GM23338 (cell line): ENCODE data around the gene CEACAM3.

Source experiments
- CTCF ChIP-seq, 2 experiments: fragments of 200-600 bp in 1 of 2; sonication (generic) in 1 of 2; conservative IDR thresholded peaks; 2 replicates each; pipeline versions ENCODE4 v1.5.1 to v1.6.1; 2016 to 2017; ENCODE audit warnings: antibody characterized with exemption in 2 of 2, low read depth in 2 of 2, mild to moderate bottlenecking in 2 of 2, moderate library complexity in 1 of 2
- EZH2 ChIP-seq: fragments of 200-600 bp; sonication (generic); IDR thresholded peaks from one replicate; pipeline ENCODE4 v1.8.0; 2017; ENCODE audit warnings: antibody characterized with exemption, mild to moderate bottlenecking, low read depth; ENCODE audit not compliant: unreplicated experiment
- EZH2phosphoT487 ChIP-seq: fragments of 200-600 bp; sonication (generic); IDR thresholded peaks from one replicate; pipeline ENCODE4 v1.8.1; 2018; ENCODE audit warnings: antibody characterized with exemption; ENCODE audit not compliant: unreplicated experiment
- JUNB ChIP-seq: IDR thresholded peaks from one replicate; pipeline ENCODE4 v1.6.1; 2016; ENCODE audit warnings: antibody characterized with exemption; ENCODE audit not compliant: unreplicated experiment
- NANOG ChIP-seq: IDR thresholded peaks from 2 replicates; pipeline ENCODE4 v1.6.1; 2016; ENCODE audit warnings: antibody characterized with exemption, borderline replicate concordance
- POLR2AphosphoS5 ChIP-seq: IDR thresholded peaks from 2 replicates; pipeline ENCODE4 v1.6.1; 2016; ENCODE audit warnings: antibody characterized with exemption, low read depth
- REST ChIP-seq: IDR thresholded peaks from one replicate; pipeline ENCODE4 v1.6.1; 2018; ENCODE audit warnings: antibody characterized with exemption; ENCODE audit not compliant: unreplicated experiment
- ZNF331 ChIP-seq: fragments of 250-450 bp; sonication (Bioruptor Pico); IDR thresholded peaks from 2 replicates; pipeline ENCODE4 v1.5.0; 2020; ENCODE audit warnings: low read depth, mild to moderate bottlenecking, moderate library complexity
- ZNF462 ChIP-seq: fragments of 250-450 bp; sonication (Bioruptor Pico); IDR thresholded peaks from 2 replicates; pipeline ENCODE4 v1.5.0; 2020; ENCODE audit warnings: mild to moderate bottlenecking, moderate library complexity
- TF ChIP-seq, protein P1 (sequence below): IDR thresholded peaks from 2 replicates; pipeline ENCODE4 v1.6.1; 2016; ENCODE audit warnings: antibody characterized with exemption

DNA sequence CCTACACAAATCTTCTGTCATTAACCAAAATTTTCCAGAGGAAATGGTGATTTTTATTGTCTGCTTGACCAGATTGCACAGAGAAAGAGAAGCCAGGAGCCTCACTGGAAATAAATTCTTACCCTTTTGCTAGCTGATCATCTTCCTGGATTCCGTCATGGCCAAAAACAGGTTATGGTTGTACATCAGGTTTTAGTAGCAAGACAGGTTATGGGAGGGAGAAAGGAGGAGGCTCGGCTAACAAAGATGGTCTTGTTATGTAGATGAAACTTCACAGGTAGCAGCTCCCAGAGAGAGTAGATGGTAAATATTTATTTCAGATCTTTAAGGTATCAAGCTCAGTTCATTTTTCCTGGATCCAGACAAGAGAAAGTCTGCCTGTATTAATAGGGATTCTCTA is 19.7 kb upstream of the CEACAM3 start:
- no peak for TF ChIP-seq EZH2
- no peak for TF ChIP-seq CTCF (conservative IDR thresholded peaks at IDR 0.05; ENCODE audit: low read depth in 2 of 2)
- TF ChIP-seq POLR2AphosphoS5 = no peak
- no peak for TF ChIP-seq EZH2phosphoT487
- no peak for TF ChIP-seq REST
- TF ChIP-seq NANOG = no peak
- TF ChIP-seq ZNF331 (CRISPR knock-in tag) = no peak
- TF ChIP-seq JUNB = no peak
- TF ChIP-seq, protein P1, sequence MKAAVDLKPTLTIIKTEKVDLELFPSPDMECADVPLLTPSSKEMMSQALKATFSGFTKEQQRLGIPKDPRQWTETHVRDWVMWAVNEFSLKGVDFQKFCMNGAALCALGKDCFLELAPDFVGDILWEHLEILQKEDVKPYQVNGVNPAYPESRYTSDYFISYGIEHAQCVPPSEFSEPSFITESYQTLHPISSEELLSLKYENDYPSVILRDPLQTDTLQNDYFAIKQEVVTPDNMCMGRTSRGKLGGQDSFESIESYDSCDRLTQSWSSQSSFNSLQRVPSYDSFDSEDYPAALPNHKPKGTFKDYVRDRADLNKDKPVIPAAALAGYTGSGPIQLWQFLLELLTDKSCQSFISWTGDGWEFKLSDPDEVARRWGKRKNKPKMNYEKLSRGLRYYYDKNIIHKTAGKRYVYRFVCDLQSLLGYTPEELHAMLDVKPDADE = no peak
- TF ChIP-seq ZNF462 (CRISPR knock-in tag) = no peak
